Progenitor cell of endocrine pancreas (in vitro differentiated cells): ENCODE measurements around the gene ERBB4. TPM values are rescaled to one million over a fixed set of nuclear protein-coding genes. Genes with fewer than 3 reads are reported as not detected.
A peak's percentile ranks its signal among the peaks of the same experiment; 100 is the strongest.
"Not testable (repeated sequence)": the region's sequence is repeated elsewhere in the genome, so short reads cannot be mapped to it uniquely, and the experiment has no call there.

Experiments used
- DNase-seq: peaks from one replicate; pipeline ENCODE4 v3.0.0; 2021; ENCODE audit warnings: low spot score; ENCODE audit not compliant: unreplicated experiment
- H3K27ac Mint-ChIP-seq: 2 replicates; pipeline ENCODE4 v1.8.0; 2021; ENCODE audit warnings: mild to moderate bottlenecking, moderate library complexity, mixed read lengths
- H3K27me3 Mint-ChIP-seq: 2 replicates; pipeline ENCODE4 v1.8.0; 2021; ENCODE audit warnings: mixed read lengths
- H3K36me3 Mint-ChIP-seq: 2 replicates; pipeline ENCODE4 v1.8.0; 2022; ENCODE audit warnings: mixed read lengths; ENCODE audit not compliant: insufficient read depth
- H3K4me1 Mint-ChIP-seq: 2 replicates; pipeline ENCODE4 v1.8.0; 2021; ENCODE audit warnings: low read depth, mixed read lengths
- H3K4me3 Mint-ChIP-seq: 2 replicates; pipeline ENCODE4 v1.8.0; 2021; ENCODE audit warnings: low read depth, mild to moderate bottlenecking, moderate library complexity, mixed read lengths
- H3K9me3 Mint-ChIP-seq: 2 replicates; pipeline ENCODE4 v1.8.0; 2021; ENCODE audit warnings: low read depth, mixed read lengths
- CTCF ChIP-seq: fragments of 200-600 bp; sonication (generic); IDR thresholded peaks from one replicate; pipeline ENCODE4 v1.5.0; 2021; ENCODE audit warnings: antibody characterized with exemption, mild to moderate bottlenecking; ENCODE audit not compliant: unreplicated experiment
- total RNA-seq: library from RNA; stranded (reverse); gene quantifications from 2 replicates; pipeline ENCODE4 v1.2.1, GENCODE V29; 2021

ERBB4 gene
- total RNA-seq, 1 donor from 2014 or later: 43.8 TPM

DNA sequence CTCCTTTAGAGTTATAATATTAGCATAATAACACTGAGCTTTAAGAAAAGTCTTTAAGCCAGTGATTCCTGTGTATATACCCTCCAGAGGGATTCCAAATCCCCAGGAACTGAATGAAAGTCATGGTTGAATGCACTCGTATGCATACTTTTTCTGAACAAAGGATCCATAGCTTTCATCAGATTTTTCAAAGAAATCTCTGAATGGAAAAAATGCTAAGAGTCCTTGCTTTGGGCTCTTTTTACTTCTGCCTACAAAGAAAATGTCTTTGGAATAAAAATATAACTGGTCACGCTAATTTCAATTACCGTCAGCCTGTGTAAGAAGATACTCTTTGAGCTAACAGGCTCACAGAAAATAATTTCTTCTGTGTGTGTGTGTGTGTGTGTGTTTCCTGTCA lies 939.5 kb downstream of the ERBB4 start:
- DNase-seq: no peak
- H3K9me3 Mint-ChIP-seq: peaks cover 7% of the 10 kb centered on the region
- no peak for TF ChIP-seq CTCF
- no peak overlapping the region for H3K27ac Mint-ChIP-seq
- H3K4me3 Mint-ChIP-seq: no peak overlapping the region
- H3K4me1 Mint-ChIP-seq: no peaks in the 10 kb centered on the region
- peaks cover 5% of the 10 kb centered on the region for H3K36me3 Mint-ChIP-seq
- no peaks in the 10 kb centered on the region for H3K27me3 Mint-ChIP-seq

- no peak for TF ChIP-seq CTCF
- H3K27me3 Mint-ChIP-seq: no peaks in the 10 kb centered on the region
- H3K27ac Mint-ChIP-seq: no peak overlapping the region
- no peak for DNase-seq
- H3K4me1 Mint-ChIP-seq: peaks cover 8% of the 10 kb centered on the region
- H3K9me3 Mint-ChIP-seq: peaks cover 7% of the 10 kb centered on the region
- no peak overlapping the region for H3K4me3 Mint-ChIP-seq
- H3K36me3 Mint-ChIP-seq: peaks cover 4% of the 10 kb centered on the region
These were observed 940.4 kb downstream of the ERBB4 start for GRCh38 chr2:211598238-211598637.

DNA sequence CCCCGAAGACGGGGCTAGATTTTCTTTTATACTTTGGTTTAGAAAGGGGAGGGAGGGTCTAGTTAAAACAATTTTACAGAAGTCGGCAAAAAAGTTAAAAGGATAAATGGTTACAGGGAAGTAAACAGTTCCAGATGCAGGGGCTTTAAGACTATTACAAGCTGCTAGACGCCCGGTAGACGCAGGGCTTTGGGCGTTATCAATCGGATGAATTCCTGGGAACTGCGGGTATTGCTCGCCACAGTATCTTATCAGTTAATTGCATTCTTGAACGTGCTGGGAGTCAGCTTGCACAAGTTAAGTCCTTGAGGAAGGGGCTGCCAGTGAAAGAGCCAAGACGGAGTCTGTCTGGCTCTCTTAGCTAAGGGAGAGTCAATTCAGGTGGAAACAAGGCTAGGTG lies 946.6 kb downstream of the ERBB4 start:
- not testable (repeated sequence) for DNase-seq, H3K36me3 Mint-ChIP-seq, H3K27me3 Mint-ChIP-seq, H3K9me3 Mint-ChIP-seq
- Mint-ChIP-seq H3K4me1 (peaks cover 27% of the 10 kb centered on the region), H3K4me3 (peak overlapping the region; percentile 52), H3K27ac (peak overlapping the region; percentile 9)

DNA sequence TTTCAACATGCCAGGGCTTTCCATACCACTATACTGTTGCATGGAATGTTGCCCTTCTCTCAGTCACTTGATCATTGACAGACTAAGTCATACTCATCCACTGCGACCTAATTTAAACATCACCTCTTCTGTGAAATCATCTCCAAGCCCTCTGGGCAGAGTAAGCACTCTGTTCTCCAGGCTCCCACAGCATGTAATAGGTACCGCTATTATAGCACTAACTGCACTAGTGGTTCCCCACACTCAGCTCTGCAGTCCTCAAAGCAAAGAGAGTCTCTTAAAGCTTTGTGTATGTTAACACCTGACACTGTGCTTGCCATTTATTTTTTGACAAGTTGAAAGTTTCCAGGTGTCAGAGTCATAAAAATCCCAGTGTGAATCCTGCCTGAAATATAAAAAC lies 947.2 kb downstream of the ERBB4 start:
- Mint-ChIP-seq H3K9me3 (no peaks in the 10 kb centered on the region), H3K4me3 (no peak overlapping the region), H3K27me3 (peaks cover 2% of the 10 kb centered on the region), H3K27ac (no peak overlapping the region), H3K4me1 (peaks cover 27% of the 10 kb centered on the region), H3K36me3 (no peaks in the 10 kb centered on the region)
- TF ChIP-seq CTCF: no peak
- DNase-seq: no peak

DNA sequence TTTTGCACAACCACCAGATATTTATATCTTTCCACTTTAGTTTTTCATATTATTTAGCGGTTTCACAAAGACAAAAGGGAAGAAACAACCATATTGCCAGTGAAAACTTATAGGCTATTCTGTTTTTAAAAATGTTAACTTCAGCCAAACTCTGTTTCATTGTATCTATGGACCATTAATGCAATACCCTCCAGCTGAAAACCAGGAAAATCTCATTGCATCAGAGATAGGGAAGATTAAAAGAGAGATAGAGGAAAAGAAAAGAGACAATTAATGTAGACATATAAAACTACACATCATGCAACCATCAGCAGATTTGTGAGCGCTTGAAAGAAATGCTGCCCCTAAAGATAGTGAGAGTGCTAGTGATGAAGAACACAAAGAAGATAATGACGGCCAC lies 970.2 kb downstream of the ERBB4 start:
- Mint-ChIP-seq H3K4me3 (no peak overlapping the region), H3K27me3 (no peaks in the 10 kb centered on the region), H3K27ac (no peak overlapping the region), H3K36me3 (peaks cover 13% of the 10 kb centered on the region), H3K4me1 (no peaks in the 10 kb centered on the region), H3K9me3 (peaks cover 11% of the 10 kb centered on the region)
- DNase-seq: no peak
- no peak for TF ChIP-seq CTCF

DNA sequence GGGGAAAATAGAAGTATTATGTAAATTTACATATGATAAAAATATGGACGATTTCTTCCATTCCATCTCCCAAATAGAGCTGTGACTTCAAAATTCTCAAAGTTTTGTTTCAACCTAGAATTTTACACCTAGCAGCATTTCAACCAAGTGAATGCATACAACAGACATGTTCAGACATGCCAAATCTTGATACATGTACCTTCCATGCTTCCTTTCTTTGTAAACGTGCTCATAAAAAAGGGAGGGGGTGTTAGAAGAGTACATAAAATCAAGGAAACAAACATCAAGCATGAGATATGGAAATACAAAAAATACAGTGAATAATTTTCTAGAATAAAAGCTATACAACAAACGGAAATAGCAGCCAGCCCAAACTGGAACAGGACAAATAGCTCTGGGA lies 974.2 kb downstream of the ERBB4 start:
- Mint-ChIP-seq H3K27me3 (no peaks in the 10 kb centered on the region), H3K36me3 (peaks cover 13% of the 10 kb centered on the region), H3K4me3 (no peak overlapping the region), H3K27ac (no peak overlapping the region), H3K9me3 (peaks cover 9% of the 10 kb centered on the region), H3K4me1 (no peaks in the 10 kb centered on the region)
- DNase-seq: no peak
- no peak for TF ChIP-seq CTCF
